Stimulated activated CD8-positive, alpha-beta memory T cell treated with anti-CD3 and anti-CD28 coated beads, Interleukin-15, amount 100 ng/mL, for 1 hour (primary cell): ENCODE measurements around the gene CSNK1E.

Source experiments
- DNase-seq: peaks from one replicate; pipeline ENCODE4 v3.0.0-alpha.2; 2020; ENCODE audit warnings: low read depth

Gene CSNK1E

DNA sequence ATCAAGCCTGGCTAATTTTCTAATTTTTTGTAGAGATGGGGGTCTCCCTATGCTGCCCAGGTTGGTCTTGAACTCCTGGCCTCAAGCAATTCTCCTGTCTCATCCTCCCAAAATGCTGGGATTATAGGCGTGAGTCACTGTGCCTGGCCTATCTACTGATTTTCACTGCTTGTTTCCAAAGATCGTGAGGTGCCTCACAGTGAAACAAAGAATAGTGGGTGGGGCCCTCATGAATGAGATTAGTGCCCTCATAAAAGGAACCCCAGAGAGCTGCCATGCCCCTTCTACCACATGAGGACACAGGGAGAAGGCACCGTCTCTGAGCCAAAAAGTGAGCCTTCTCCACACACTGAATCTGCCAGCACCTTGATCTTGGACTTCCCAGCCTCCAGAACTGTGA, 67.9 kb downstream of the CSNK1E start:
- DNase-seq, result no peak

DNA sequence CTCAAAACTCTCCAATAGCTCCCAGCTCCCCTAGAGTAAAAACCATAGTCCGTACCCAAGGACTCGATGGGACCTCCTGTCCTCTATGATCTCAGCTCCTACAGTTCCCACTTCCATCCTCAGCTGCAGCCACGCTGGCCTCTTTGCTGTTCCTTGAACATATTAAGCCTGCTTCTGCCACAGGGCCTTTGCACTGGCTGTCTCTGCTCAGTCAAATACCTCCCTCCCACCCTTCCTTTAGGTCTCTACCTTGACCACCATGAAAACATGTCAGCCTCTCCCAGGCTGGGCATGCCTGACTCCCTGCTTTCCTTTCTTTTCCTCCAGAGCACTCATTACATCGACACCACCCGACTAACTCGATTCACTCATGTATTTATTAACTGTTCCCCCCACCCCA, 69.0 kb downstream of the CSNK1E start:
- DNase-seq, result no peak

DNA sequence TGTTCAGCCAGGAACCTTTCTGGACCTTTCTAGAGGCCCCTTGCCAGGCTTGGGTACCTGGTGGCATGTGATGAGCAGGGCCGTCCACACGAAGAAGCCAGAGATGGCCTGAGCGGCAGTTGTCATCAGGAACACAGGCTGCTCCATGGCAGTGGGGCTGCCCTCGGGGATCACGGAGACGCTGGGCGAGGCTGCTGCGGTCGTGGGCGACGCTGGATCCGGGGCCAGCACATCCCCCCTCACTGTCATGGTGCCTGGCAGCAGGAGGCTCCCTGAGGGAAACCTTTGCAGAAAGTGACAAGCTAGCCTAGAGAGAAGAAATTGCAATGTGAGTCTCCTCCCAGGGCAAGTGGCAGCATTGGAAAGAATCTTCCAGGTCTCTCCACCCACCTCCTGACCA, 69.5 kb downstream of the CSNK1E start:
- no peak for DNase-seq

DNA sequence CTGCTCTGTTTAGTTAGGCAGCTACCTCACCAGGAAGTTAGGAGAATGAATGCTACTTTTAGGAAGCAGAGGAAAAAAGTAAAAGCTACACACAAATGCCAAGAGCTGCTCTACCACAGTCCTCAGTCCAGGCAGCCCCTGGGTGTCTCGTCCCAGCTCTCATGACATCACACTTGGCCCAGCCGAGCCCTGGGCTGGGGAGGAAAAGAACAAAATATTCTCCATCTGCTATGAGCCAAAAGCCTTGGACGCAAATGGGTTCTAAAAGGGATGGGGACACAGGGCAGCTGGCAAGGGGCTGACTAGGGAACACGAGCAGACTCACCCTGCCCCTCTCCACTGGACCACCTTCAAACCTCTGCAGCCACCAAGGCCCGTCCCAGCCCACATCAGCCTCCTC, 70.5 kb downstream of the CSNK1E start:
- no peak for DNase-seq

DNA sequence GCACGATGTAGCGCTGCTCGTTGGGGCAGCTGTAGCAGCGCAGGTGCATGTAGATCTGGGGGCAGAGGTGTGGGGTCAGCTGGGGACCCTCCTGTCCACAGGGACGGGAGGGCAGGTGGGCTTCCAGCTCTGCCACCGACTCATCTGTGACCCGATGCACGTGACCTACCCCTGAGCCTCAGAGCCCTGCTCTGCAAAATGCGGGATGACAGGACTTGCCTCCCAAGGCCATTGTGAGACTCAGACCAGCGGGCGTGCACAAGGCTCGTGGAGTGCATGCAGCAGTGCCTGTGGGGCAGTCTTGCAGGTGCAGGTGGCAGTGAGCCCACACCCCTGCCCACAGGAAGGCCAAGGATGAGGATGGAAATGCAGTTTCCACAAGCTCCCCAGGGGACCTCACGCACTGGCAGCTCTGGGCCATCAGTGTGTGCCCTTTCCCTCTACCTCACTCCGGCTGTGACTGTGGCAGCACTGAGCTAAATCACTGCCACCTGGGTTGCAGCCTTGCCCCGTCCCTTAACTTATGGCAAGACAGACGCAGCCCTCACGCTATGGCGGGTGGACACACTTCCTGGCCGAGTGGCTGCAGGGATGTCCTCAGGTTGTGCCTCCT, 71.1 kb downstream of the CSNK1E start:
- no peak for DNase-seq

DNA sequence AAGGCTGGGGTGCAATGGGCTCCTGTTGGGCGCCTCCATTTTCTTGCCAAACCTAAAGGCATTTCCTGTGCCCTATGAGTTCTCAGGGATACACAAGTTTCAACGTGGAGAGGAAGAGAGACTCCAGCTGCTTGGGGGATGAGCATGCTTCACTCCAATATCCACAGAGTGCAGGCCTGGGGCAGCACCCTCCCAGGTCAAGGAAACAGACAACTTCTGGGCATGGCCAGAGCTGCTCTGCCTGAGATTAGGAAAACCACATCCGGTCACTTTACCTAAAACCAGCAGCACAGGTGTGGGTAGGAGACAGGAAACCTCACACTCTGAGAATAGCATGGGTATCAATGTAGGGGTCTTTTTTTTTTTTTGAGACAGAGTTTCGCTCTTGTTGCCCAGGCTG, 73.1 kb downstream of the CSNK1E start:
- DNase-seq, result no peak

DNA sequence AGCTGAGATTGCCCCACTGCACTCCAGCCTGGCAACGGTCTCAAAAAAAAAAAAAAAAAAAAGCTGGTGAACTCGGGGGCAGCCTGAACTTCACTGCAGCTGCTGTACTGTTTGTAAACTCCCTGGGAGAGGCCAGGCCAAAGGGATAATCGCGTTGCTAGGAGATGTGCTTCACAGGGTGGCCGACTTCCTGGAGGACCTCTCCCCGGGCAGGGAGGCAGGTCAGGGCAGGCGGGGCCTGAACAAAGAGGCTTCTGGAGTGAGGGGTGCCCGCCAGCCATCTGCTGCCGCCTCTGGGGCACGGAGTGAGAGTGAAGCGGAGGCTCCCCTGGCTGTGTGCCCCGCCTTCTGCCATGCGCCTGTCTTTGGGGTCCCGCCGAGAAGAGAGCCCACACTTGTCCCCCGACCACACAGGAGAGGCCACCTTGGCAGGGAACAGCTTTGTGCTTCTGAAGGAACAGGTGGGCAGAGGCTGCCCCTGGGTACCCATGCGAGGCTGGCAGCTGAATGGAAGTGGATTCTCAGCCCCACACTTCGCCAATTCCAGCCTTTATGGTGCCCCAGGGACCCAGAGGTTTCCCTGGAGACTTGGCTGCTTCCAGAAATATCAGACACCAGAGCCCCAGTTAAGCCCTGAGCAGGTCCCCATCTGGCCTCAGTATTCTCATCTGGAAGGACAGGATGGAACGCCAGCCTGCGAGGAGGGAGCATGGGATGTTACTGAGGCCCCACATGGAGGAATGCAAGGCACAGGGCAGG, 74.0 kb downstream of the CSNK1E start:
- DNase-seq, result no peak

DNA sequence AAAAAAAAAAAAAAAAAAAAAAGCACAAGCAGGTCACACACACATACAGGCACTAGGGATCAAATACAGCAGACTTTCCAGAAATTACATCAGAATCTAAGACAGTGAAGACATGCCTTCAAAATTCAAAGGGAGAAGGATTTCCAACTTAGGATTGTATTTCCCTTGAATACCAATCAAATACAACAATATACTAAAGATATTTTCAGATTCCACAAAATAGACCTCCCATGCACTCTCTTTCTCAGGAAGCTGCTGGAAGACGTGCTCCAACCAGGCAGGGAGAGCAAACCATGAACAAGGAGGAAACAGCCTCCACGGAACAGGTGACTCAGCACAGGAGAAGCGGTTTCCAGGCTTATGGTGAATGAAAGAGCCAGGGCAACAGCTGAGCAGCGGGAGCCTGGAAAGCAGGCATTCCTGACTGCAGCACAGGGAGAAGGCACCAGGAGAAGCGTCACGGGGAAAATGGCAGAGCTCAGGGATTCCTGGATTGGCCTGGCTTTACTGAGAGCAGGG, 76.4 kb downstream of the CSNK1E start:
- no peak for DNase-seq
